Myocyte (in vitro differentiated cells): ENCODE results near the gene TOX3. TPM values are rescaled to one million over a fixed set of nuclear protein-coding genes. Genes with fewer than 3 reads are reported as not detected.

ENCODE experiments used
- DNase-seq: peaks from one replicate; pipeline ENCODE4 v3.0.0-alpha.2; 2012; ENCODE audit warnings: low read depth
- polyA plus RNA-seq: library from polyadenylated mRNA; unstranded; fragments of >200 nt; gene quantifications from one replicate; pipeline ENCODE4 v1.2.1, GENCODE V29; 2012; ENCODE audit warnings: missing spikeins
- total RNA-seq: library from RNA; depleted of rRNA; stranded (reverse); fragments of >200 nt; gene quantifications from 2 replicates; pipeline ENCODE4 v1.2.3, GENCODE V29; 2014

The TOX3 gene
- not detected in 2 replicates for total RNA-seq
- not detected for polyA plus RNA-seq

GRCh38 chr16:52547004-52547833 is at the start of gene TOX3:
TSS of gene TOX3 (minus strand) at chr16:52547143. CDS start at chr16:52546723, 420 bp downstream.
- DNase-seq = no peak

GRCh38 chr16:52592778-52593177 is 45.8 kb upstream of the TOX3 start:
- DNase-seq = no peak

GRCh38 chr16:52591934-52592592 is 45.1 kb upstream of the TOX3 start:
- no peak for DNase-seq

GRCh38 chr16:52591471-52591870 is 44.5 kb upstream of the TOX3 start:
- DNase-seq = no peak

GRCh38 chr16:52586159-52586558 is 39.2 kb upstream of the TOX3 start:
- no peak for DNase-seq

- DNase-seq = no peak
These were observed 37.7 kb upstream of the TOX3 start for GRCh38 chr16:52584354-52585320.

GRCh38 chr16:52581530-52581929 is 34.6 kb upstream of the TOX3 start:
- no peak for DNase-seq

- no peak for DNase-seq
These were observed 33.5 kb upstream of the TOX3 start for GRCh38 chr16:52580488-52580887.

- no peak for DNase-seq
These were observed 32.0 kb upstream of the TOX3 start for GRCh38 chr16:52578829-52579498.

- DNase-seq = no peak
These were observed 31.3 kb upstream of the TOX3 start for GRCh38 chr16:52578007-52578828.

- DNase-seq = no peak
These were observed 30.3 kb upstream of the TOX3 start for GRCh38 chr16:52577130-52577706.

GRCh38 chr16:52573365-52574299 is 26.7 kb upstream of the TOX3 start:
- no peak for DNase-seq

GRCh38 chr16:52572656-52573055 is 25.7 kb upstream of the TOX3 start:
- DNase-seq = no peak

- no peak for DNase-seq
These were observed 23.6 kb upstream of the TOX3 start for GRCh38 chr16:52570495-52571091.

- no peak for DNase-seq
These were observed 22.8 kb upstream of the TOX3 start for GRCh38 chr16:52569701-52570100.

- no peak for DNase-seq
These were observed 22.2 kb upstream of the TOX3 start for GRCh38 chr16:52568983-52569690.

GRCh38 chr16:52568495-52568894 is 21.6 kb upstream of the TOX3 start:
- no peak for DNase-seq
